ENCODE measurements around the gene WDFY3.

DNA sequence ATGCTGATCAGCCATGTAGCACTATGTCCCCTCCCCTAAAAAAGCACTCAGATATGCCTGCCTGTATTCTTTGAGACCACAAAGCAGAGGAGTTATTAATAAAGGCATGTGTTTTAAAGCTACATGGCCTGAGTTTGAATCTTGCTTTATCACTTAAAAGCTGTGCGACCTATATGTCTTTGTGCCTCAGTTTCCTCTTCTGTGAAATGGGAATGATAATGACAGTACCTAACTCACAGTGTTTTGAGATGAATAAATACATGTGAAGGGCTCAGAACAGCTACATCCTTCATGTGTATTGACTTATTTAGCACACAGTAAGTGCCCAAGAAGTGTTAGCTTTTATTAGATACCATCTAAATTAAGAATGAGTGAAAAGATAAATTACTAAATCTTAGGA lies 180.0 kb downstream of the WDFY3 start:
- no peak for TF ChIP-seq MAX (IDR thresholded peaks at IDR 0.05; ENCODE audit: low read depth)
- no peak for TF ChIP-seq POLR2AphosphoS5 (IDR thresholded peaks at IDR 0.05; ENCODE audit: low read depth, low read length)

Data from SK-N-SH (cell line).